Measurements from ENCODE around the gene AFDN. TPM values are rescaled to one million over a fixed set of nuclear protein-coding genes. Genes with fewer than 3 reads are reported as not detected.

The AFDN gene
- total RNA-seq, 4 donors from 2014 or later = 196 to 311 (median 224) TPM

GRCh38 chr6:167793421-167793820 lies 33.3 kb upstream of the AFDN start:
- H3K27ac ChIP-seq = no peak overlapping the region
- no peak for DNase-seq
- H3K4me1 ChIP-seq = peaks cover 9 to 10% of the 10 kb centered on the region in 2 donors
- TF ChIP-seq CTCF (IDR thresholded peaks at IDR 0.05) = no peak
- no peak for TF ChIP-seq POLR2A (IDR thresholded peaks at IDR 0.05)
- no peak overlapping the region for H3K4me3 ChIP-seq (replicated peaks in 1 of 3)
- H3K36me3 ChIP-seq = no peaks in the 10 kb centered on the region
- no peaks in the 10 kb centered on the region for H3K9me3 ChIP-seq
- intact Hi-C loops (cut with DNase I) = no loop called here
- H3K27me3 ChIP-seq = no peaks in the 10 kb centered on the region
- WGBS, 2 donors = 73 to 85% methylated on average over 9 of the region's 9 CpGs

GRCh38 chr6:167794161-167795157 lies 32.3 kb upstream of the AFDN start:
- no peak for DNase-seq
- TF ChIP-seq CTCF (IDR thresholded peaks at IDR 0.05) (no peak), POLR2A (IDR thresholded peaks at IDR 0.05) (no peak)
- no peak overlapping the region for H3K4me3 ChIP-seq (replicated peaks in 1 of 3)
- H3K4me1 ChIP-seq = peaks cover 9 to 10% of the 10 kb centered on the region in 2 donors
- no peaks in the 10 kb centered on the region for H3K36me3 ChIP-seq
- H3K27me3 ChIP-seq = no peaks in the 10 kb centered on the region
- 85 to 88% methylated on average over 18 of the region's 18 CpGs for WGBS, 2 donors
- H3K27ac ChIP-seq = no peak overlapping the region
- no peaks in the 10 kb centered on the region for H3K9me3 ChIP-seq
- intact Hi-C loops (cut with DNase I) = no loop called here

GRCh38 chr6:167795321-167795811 lies 31.3 kb upstream of the AFDN start:
- H3K4me1 ChIP-seq = peaks cover 9 to 10% of the 10 kb centered on the region in 2 donors
- intact Hi-C loops (cut with DNase I) = no loop called here
- WGBS, 2 donors = 72 to 77% methylated on average over 12 to 16 of the region's 17 CpGs
- H3K4me3 ChIP-seq (replicated peaks in 1 of 3) = no peak overlapping the region
- peak overlapping the region in 1 of 3 donors; percentile 31 for H3K27ac ChIP-seq
- H3K27me3 ChIP-seq = no peaks in the 10 kb centered on the region
- TF ChIP-seq CTCF (IDR thresholded peaks at IDR 0.05) (no peak), POLR2A (IDR thresholded peaks at IDR 0.05) (no peak)
- no peaks in the 10 kb centered on the region for H3K36me3 ChIP-seq
- DNase-seq = no peak
- no peaks in the 10 kb centered on the region for H3K9me3 ChIP-seq

GRCh38 chr6:167795874-167796191 lies 30.9 kb upstream of the AFDN start:
- intact Hi-C loops (cut with DNase I) = no loop called here
- WGBS, 2 donors = 69 to 92% methylated on average over 6 to 7 of the region's 10 CpGs
- no peak for DNase-seq
- Histone ChIP-seq H3K27me3 (no peaks in the 10 kb centered on the region), H3K9me3 (no peaks in the 10 kb centered on the region), H3K4me1 (peaks cover 9 to 10% of the 10 kb centered on the region in 2 donors), H3K27ac (peak overlapping the region in 1 of 3 donors; percentile 31), H3K36me3 (no peaks in the 10 kb centered on the region), H3K4me3 (replicated peaks in 1 of 3) (no peak overlapping the region)
- TF ChIP-seq CTCF (IDR thresholded peaks at IDR 0.05) = no peak
- no peak for TF ChIP-seq POLR2A (IDR thresholded peaks at IDR 0.05)

All from thyroid gland (tissue), 4 donors.